ENCODE results near the gene OPA3. TPM values are rescaled to one million over a fixed set of nuclear protein-coding genes. Genes with fewer than 3 reads are reported as not detected.

OPA3 gene
- total RNA-seq, 2 donors from 2014 or later = 15.8 to 33.5 TPM

DNA sequence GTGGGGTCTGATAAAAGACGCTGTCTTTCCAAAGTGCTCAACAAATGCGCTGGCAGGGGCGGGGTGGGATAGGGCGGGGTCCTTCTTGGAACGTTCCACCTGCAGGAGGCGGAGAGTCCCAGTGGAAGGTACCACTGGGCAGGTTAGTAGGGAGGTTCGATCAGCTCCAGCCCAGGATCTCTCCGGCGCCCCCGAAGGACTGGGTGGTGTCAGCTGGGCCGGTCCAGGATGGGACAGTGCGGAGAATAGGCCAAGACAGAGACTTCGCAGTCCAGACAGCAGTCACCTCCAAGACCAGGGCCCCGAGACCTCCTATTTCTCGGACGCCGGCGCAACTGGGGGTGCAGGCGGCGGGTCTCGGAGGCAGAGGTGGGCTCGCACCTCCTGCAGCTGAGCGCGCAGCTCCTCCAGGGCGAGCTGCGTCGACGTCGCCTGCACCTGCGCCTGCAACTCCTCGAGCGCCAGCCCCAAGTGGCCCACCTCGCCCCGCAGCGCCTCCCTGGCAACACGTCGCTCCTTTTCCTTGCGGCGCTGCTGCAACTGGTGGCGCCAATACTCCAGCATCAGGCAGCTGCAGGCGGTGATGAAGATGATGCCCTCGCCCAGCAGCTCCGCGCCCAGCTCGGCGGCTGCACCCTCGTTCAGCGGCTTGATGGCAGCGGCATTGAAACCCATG is 55.7 kb downstream of the OPA3 start:
- H3K27me3 ChIP-seq = no peaks in the 10 kb centered on the region
- no peak for DNase-seq (ENCODE audit: low spot score)
- H3K4me3 ChIP-seq = peak overlapping the region in 1 of 2 donors; percentile 27
- peaks cover 30% of the 10 kb centered on the region for H3K36me3 ChIP-seq
- no peak overlapping the region for H3K27ac ChIP-seq
- TF ChIP-seq, protein P1, sequence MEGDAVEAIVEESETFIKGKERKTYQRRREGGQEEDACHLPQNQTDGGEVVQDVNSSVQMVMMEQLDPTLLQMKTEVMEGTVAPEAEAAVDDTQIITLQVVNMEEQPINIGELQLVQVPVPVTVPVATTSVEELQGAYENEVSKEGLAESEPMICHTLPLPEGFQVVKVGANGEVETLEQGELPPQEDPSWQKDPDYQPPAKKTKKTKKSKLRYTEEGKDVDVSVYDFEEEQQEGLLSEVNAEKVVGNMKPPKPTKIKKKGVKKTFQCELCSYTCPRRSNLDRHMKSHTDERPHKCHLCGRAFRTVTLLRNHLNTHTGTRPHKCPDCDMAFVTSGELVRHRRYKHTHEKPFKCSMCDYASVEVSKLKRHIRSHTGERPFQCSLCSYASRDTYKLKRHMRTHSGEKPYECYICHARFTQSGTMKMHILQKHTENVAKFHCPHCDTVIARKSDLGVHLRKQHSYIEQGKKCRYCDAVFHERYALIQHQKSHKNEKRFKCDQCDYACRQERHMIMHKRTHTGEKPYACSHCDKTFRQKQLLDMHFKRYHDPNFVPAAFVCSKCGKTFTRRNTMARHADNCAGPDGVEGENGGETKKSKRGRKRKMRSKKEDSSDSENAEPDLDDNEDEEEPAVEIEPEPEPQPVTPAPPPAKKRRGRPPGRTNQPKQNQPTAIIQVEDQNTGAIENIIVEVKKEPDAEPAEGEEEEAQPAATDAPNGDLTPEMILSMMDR (IDR thresholded peaks at IDR 0.05) = peak in 1 of 2 donors; percentile 23
- no peaks in the 10 kb centered on the region for H3K9me3 ChIP-seq
- H3K4me1 ChIP-seq = peaks cover 0 to 24% of the 10 kb centered on the region in 2 donors

DNA sequence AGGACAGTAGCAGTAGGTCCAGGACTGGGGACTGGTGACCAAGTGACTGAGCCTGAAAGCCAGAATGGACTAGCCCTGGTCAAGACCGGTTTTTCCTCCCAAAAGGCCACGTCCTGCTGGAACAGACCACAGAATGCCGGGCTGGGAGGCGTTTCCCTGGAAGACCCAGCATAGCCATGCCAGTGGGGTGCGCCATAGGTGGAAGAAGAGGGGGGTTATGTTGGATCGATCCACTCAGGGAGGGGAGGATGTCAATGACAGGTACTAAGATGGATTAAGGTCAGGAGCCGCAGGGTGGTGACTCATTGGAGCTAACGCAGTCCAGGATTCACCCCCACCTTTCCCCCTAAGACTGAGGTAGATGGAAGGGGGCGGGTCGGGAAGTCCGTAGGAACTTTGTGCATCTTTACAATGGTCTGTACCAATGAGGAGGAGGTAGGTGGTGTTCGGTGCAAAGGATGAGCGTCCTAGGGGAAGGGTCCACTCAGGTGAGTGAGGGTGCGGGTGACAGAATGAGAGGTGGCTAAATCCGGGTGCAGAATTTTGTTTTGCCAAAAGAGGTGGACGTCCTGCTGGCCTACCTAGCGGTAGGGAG is 56.4 kb downstream of the OPA3 start:
- TF ChIP-seq, protein P1 (IDR thresholded peaks at IDR 0.05) = no peak
- no peak for DNase-seq (ENCODE audit: low spot score)

DNA sequence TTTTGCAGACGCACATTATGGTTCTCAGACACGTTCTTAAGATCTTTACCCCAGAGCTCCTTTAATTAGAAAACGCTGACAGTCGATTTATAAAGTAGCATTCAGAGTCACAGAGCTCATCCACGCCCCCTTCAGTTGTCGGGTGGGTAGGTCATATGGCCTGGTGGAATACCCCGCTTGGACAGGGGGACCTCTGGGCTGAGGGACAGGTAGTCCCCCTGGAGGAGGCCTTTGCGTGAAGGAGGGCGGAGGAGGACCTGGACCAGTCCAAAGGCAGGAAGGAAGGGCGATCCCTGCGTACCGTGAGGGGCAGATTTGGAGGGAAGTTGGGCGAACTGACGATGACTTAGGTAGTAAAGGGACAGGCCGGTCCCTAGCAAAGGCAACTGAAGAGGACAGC is 56.9 kb downstream of the OPA3 start:
- H3K27ac ChIP-seq = no peak overlapping the region
- H3K27me3 ChIP-seq = no peaks in the 10 kb centered on the region
- peaks cover 0 to 24% of the 10 kb centered on the region in 2 donors for H3K4me1 ChIP-seq
- peaks cover 35% of the 10 kb centered on the region for H3K36me3 ChIP-seq
- H3K9me3 ChIP-seq = no peaks in the 10 kb centered on the region
- TF ChIP-seq, protein P1 (IDR thresholded peaks at IDR 0.05) = no peak
- no peak overlapping the region for H3K4me3 ChIP-seq
- DNase-seq (ENCODE audit: low spot score) = no peak

More for the DNA sequence above, 56.4 kb downstream of the OPA3 start:
- Histone ChIP-seq H3K36me3 (peaks cover 33% of the 10 kb centered on the region), H3K4me1 (peaks cover 0 to 24% of the 10 kb centered on the region in 2 donors), H3K4me3 (no peak overlapping the region), H3K27me3 (no peaks in the 10 kb centered on the region), H3K9me3 (no peaks in the 10 kb centered on the region), H3K27ac (no peak overlapping the region)

DNA sequence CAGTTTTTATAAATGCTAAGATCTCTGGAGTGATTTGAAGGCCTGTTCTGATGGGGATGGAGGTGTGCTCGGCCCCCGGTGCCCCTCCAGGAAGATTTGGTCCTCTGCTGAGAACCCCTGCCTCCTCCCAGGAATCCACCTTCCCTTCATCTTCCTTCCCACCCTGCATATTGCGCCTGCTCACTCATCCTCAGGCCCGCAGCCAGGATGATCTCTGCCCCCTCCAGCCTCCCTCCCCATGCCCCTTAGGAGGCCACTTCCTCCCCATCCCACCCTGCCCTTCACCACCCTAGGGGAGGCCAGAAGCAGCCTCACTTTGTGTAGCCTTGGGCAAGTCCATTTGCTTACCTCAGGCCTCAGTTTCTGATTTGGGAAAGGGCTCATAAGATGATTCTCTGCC is 57.6 kb downstream of the OPA3 start:
- Histone ChIP-seq H3K9me3 (no peaks in the 10 kb centered on the region), H3K27me3 (no peaks in the 10 kb centered on the region), H3K36me3 (peaks cover 43% of the 10 kb centered on the region), H3K27ac (no peak overlapping the region), H3K4me1 (peaks cover 0 to 24% of the 10 kb centered on the region in 2 donors), H3K4me3 (no peak overlapping the region)
- TF ChIP-seq, protein P1 (IDR thresholded peaks at IDR 0.05) = no peak
- DNase-seq (ENCODE audit: low spot score) = no peak

DNA sequence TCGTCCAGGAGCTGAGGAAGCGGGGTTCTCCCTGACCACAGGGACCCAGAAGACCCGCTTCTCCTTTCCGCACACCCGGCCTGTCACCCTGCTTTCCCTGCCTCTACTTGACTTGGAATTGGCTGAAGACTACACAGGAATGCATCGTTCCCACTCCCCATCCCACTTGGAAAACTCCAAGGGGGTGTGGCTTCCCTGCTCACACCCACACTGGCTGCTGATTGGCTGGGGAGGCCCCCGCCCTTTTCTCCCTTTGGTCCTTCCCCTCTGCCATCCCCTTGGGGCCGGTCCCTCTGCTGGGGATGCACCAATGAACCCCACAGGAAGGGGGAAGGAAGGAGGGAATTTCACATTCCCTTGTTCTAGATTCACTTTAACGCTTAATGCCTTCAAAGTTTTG is 58.5 kb downstream of the OPA3 start:
- Histone ChIP-seq H3K36me3 (peaks cover 51% of the 10 kb centered on the region), H3K27me3 (no peaks in the 10 kb centered on the region), H3K9me3 (no peaks in the 10 kb centered on the region), H3K27ac (no peak overlapping the region), H3K4me3 (no peak overlapping the region), H3K4me1 (peaks cover 0 to 24% of the 10 kb centered on the region in 2 donors)
- TF ChIP-seq, protein P1 (IDR thresholded peaks at IDR 0.05) = no peak
- DNase-seq (ENCODE audit: low spot score) = peak; percentile 68
